HG02973 (cell line): ENCODE results near the gene CNN1.
"Not testable (repeated sequence)": the region's sequence is repeated elsewhere in the genome, so short reads cannot be mapped to it uniquely, and the experiment has no call there.

ENCODE experiments used
- ATAC-seq: cut with Tn5 transposase; IDR thresholded peaks from one replicate; pipeline ENCODE4 v1.9.1; 2021; ENCODE audit warnings: moderate library complexity; ENCODE audit not compliant: unreplicated experiment

Gene CNN1

GRCh38 chr19:11564082-11564807 lies 25.6 kb downstream of the CNN1 start:
- not testable (repeated sequence) for ATAC-seq

DNA sequence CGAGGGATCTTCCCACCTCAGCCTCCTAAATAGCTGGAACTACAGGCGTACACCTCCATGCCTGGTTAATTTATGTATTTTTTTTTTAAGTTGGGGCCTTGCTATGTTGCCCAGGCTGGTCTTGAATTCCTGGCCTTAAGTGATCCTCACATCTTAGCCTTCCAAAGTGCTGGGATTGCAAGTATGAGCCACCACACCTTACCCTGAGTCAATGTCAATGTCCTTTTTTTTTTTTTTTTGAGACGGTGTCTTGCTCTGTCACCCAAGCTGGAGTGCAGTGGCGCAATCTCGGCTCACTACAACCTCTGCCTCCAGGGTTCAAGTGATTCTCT lies 27.0 kb downstream of the CNN1 start:
- not testable (repeated sequence) for ATAC-seq

GRCh38 chr19:11566164-11566563 lies 27.5 kb downstream of the CNN1 start:
- no peak for ATAC-seq

DNA sequence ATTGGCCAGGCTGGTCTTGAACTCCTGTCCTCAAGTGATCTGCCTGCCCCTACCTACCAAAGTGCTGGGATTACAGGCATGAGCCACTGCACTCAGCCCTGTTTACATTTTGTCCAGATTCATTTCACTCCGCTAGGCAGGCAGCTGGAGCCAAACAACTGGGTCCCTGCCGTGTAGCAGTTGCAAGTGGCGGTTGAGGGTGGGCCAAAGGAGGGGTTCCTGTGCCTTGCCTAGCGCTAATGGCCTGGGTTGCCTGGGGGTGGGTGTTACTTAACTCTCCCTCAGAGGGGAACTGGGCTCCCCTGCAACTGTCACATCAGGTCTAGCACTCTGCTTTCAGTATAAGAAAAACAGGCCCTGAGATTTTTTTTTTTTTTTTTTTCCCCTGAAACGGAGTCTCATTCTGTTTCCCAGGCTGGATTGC lies 31.4 kb downstream of the CNN1 start:
- ATAC-seq, result no peak

- ATAC-seq, result not testable (repeated sequence)
These were observed 34.7 kb downstream of the CNN1 start for GRCh38 chr19:11573354-11573753.

- ATAC-seq, result not testable (repeated sequence)
These were observed 35.1 kb downstream of the CNN1 start for GRCh38 chr19:11573763-11574162.

GRCh38 chr19:11574689-11575088 lies 36.0 kb downstream of the CNN1 start:
- no peak for ATAC-seq

GRCh38 chr19:11576227-11576626 lies 37.6 kb downstream of the CNN1 start:
- no peak for ATAC-seq

- ATAC-seq, result no peak
These were observed 39.0 kb downstream of the CNN1 start, which contains the start of gene ACP5 for GRCh38 chr19:11577451-11578257. Gene ACP5, minus strand, starts transcription at chr19:11577645. Its CDS starts 328 bp downstream, at chr19:11577317.

DNA sequence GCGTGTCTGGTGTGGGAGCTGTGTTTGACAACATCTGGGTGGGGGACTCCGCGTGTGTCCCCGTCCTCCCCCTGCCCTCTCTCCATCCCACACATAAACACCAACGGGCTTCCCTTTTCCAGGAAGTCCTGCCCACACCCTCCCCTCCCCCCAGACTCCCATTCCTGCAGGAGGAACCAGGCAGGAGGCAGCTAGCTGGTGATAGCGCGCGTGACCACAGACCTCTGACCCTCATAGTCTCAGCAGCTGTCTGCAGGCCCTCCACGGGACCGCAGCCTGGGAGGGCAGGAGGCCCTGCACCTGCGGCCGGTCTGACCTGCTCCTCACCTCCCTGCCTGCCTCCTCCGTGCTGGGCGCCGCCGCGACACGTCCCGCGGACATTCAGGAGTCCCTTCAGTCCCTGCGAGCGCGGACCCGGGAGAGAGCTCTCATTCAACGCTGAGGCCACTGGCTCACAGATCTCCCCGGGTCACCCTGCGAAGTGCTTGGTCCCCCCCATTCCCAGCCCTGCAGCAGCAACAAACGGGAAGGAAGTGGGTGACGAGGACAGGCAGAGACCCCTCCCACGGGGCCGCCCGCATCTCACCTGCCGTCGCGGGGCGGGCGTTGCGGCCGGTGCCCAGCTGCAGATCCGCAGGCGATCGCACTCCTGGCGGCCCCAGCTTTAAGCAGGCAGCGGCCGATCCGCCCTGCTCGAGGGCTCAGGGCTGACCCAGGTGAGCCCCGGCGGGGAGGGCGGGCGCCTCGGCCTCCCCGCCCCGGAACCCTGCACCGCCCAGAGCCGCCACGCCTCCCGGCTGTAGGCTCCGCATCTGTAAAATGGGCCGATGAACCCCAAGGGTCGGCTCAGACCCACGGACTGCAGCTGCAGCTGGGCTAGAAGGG lies 39.8 kb downstream of the CNN1 start:
- no peak for ATAC-seq

DNA sequence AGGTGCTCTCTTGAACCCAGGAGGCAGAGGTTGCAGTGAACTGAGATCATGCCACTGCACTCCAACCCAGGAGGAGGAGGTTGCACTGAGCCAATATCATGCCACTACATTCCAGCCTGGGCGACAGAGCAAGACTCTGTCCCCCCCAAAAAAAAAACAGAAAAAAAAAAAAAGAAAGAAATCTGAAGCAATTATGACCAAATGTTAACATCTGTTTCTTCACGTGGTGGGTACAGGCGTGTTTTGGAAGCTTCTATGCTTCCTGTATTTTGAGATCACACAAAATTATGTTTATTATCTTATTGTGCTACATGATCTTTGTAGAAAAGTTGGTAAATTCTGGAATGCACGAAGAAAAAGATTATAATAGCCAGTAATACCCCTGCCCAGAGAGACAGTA lies 41.5 kb downstream of the CNN1 start:
- no peak for ATAC-seq

GRCh38 chr19:11581740-11582139 lies 43.1 kb downstream of the CNN1 start:
- ATAC-seq, result peak; percentile 60

DNA sequence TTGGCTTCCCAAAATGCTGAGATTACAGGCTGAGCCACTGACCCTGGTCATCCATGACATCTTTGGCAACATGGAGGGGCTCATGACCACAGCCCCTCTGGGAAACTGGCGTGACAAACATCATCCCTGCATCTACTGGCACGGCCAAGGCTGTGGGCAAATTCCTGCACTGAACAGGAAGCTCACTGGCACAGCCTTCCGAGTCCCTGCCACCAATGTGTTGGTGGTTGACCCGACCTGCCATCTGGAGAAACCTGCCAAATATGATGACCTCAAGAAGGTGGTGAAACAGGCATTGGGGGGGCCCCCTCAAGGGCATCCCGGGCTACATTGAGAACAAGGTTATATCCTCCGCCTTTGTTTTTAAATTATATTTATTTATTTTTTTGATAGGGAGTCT lies 47.7 kb downstream of the CNN1 start:
- ATAC-seq, result no peak

- ATAC-seq, result no peak
These were observed 48.8 kb downstream of the CNN1 start for GRCh38 chr19:11587302-11587974.

GRCh38 chr19:11587975-11588631 lies 49.5 kb downstream of the CNN1 start:
- no peak for ATAC-seq

GRCh38 chr19:11594084-11594483 lies 55.4 kb downstream of the CNN1 start:
- ATAC-seq, result no peak

DNA sequence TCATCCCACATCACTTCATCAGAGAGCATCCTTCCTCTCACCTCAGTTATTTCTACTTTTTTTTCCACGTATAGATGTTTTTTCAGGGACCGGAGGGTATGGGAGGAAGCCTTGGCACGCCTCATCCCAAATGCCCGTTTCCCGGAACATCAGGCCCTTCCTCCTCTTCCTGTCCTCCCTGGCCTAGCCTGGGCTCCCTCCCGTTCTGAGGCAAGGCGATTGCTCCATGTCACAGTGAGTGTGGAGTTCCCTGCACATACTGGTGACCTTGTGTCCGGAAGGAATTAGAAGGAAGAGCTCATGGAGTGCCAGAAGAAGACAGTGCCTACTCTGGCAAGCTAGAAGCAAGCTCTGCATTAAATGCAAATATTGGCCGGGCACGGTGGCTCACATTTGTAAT lies 57.5 kb downstream of the CNN1 start:
- no peak for ATAC-seq

- peak; percentile 97 for ATAC-seq
These were observed 58.8 kb downstream of the CNN1 start, which contains the start of gene ZNF627 for GRCh38 chr19:11597202-11598102. Gene ZNF627, plus strand, starts transcription at chr19:11597483. Its CDS starts 145 bp downstream, at chr19:11597628.

DNA sequence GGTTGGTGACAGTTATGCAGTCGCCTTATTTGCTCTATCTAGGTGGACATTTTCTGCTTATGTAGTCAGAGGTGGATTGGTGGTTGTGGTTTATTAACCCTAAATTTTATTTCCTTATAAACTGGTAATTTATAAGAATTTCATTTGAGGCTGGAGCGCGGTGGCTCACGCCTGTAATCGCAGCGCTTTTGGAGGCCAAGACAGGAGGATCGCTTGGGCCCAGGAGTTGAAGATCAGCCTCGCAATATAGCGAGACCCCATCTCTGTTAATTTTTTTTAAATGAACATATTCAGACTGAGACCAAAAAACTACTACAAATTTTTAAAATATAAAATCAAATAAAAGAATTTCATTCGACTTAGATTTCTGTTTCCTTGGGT lies 59.4 kb downstream of the CNN1 start:
- no peak for ATAC-seq
